ENCODE data around the gene RDH11.
"Not testable (repeated sequence)": the region's sequence is repeated elsewhere in the genome, so short reads cannot be mapped to it uniquely, and the experiment has no call there.

RDH11 gene

GRCh38 chr14:67703997-67704396 is 8.4 kb upstream of the RDH11 start:
- DNase-seq: no peak

- not testable (repeated sequence) for DNase-seq
Observed at GRCh38 chr14:67701492-67701891, 5.9 kb upstream of the RDH11 start, which contains the start of gene RDH12. RDH12 (plus strand) TSS chr14:67701886; CDS start chr14:67722643, 20,757 bp downstream.

GRCh38 chr14:67698179-67698578 is 2.6 kb upstream of the RDH11 start:
- no peak for DNase-seq

GRCh38 chr14:67697006-67697405 is 1.4 kb upstream of the RDH11 start:
- no peak for DNase-seq

- peak; percentile 86 for DNase-seq
Observed at GRCh38 chr14:67694791-67695393, 672 bp downstream of the RDH11 start.

GRCh38 chr14:67690011-67690410 is 5.6 kb downstream of the RDH11 start:
- no peak for DNase-seq

- no peak for DNase-seq
Observed at GRCh38 chr14:67683842-67684241, 11.7 kb downstream of the RDH11 start.

- DNase-seq: no peak
Observed at GRCh38 chr14:67680941-67681340, 14.6 kb downstream of the RDH11 start.

- DNase-seq: peak; percentile 47
Observed at GRCh38 chr14:67680121-67680602, 15.4 kb downstream of the RDH11 start.

- DNase-seq: no peak
Observed at GRCh38 chr14:67679006-67679405, 16.6 kb downstream of the RDH11 start.

GRCh38 chr14:67675219-67675582 is 20.4 kb downstream of the RDH11 start:
- DNase-seq: no peak

- DNase-seq: peak; percentile 77
Observed at GRCh38 chr14:67674480-67675218, 20.9 kb downstream of the RDH11 start, which contains the start of gene VTI1B. VTI1B (minus strand) TSS chr14:67674632; CDS start chr14:67674489, 143 bp downstream.

- DNase-seq: peak; percentile 56
Observed at GRCh38 chr14:67674139-67674479, 21.5 kb downstream of the RDH11 start.

GRCh38 chr14:67673451-67673850 is 22.1 kb downstream of the RDH11 start:
- DNase-seq: peak; percentile 18

- no peak for DNase-seq
Observed at GRCh38 chr14:67668559-67668958, 27.0 kb downstream of the RDH11 start.

- peak; percentile 66 for DNase-seq
Observed at GRCh38 chr14:67666750-67667449, 28.7 kb downstream of the RDH11 start.

- DNase-seq: peak; percentile 63
Observed at GRCh38 chr14:67665868-67666267, 29.7 kb downstream of the RDH11 start.

- DNase-seq: no peak
Observed at GRCh38 chr14:67663633-67664032, 31.9 kb downstream of the RDH11 start.

GRCh38 chr14:67653651-67654280 is 41.8 kb downstream of the RDH11 start:
- DNase-seq: peak; percentile 62

GRCh38 chr14:67652189-67652588 is 43.4 kb downstream of the RDH11 start:
- no peak for DNase-seq

- DNase-seq: peak; percentile 74
Observed at GRCh38 chr14:67650694-67651093, 44.9 kb downstream of the RDH11 start.

- DNase-seq: no peak
Observed at GRCh38 chr14:67650151-67650550, 45.4 kb downstream of the RDH11 start.

- DNase-seq: no peak
Observed at GRCh38 chr14:67646131-67646530, 49.4 kb downstream of the RDH11 start.

Measured in fibroblast of skin of right quadriceps (primary cell).